ENCODE results near the gene IGF2BP2. TPM values are rescaled to one million over a fixed set of nuclear protein-coding genes. Genes with fewer than 3 reads are reported as not detected.

Gene IGF2BP2
- total and polyA plus RNA-seq, 2 donors (not counting 1 experiment from before 2014, with no cell fraction given), result 0.01 TPM; not detected in 1

DNA sequence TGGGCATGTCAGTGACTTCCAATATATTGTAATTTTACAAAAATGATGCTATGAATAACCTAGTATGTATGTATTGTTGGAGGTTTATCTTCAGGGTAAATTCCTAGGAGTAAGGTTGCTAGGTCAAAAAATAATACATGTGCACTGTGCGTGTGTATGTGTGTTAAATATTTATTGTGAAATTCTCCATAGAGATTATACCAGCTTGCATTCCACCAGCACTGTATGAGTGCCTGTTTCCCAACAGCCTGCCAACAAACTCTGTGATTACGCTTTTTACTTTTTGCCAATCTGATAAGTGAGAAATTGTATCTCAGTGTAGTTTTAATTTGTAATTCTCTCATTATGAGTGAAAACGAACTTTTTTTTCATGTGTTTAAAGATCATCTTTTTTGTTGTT is 12.6 kb upstream of the IGF2BP2 start:
- no peak overlapping the region for H2AFZ ChIP-seq (ENCODE audit: insufficient read depth, low read depth, low read length, poor library complexity, severe bottlenecking)
- no peak overlapping the region for H3K4me2 ChIP-seq (replicated peaks; ENCODE audit: low read depth, low read length, poor library complexity, severe bottlenecking)
- Mint-ChIP-seq H3K27ac (no peak overlapping the region), H3K27me3 (peaks cover 31% of the 10 kb centered on the region), H3K4me1 (no peaks in the 10 kb centered on the region), H3K9me3 (ENCODE audit: insufficient read depth) (no peaks in the 10 kb centered on the region), H3K4me3 (no peak overlapping the region)
- H3K9ac ChIP-seq (ENCODE audit: low read length), result no peak overlapping the region
- H3K79me2 ChIP-seq (ENCODE audit: control insufficient read depth, insufficient read depth, low read length), result no peaks in the 10 kb centered on the region
- no peaks in the 10 kb centered on the region for H3K36me3 ChIP-seq (replicated peaks in 1 of 2; ENCODE audit: control extremely low read depth in 1 of 2, control insufficient read depth in 1 of 2, extremely low read depth in 1 of 2, insufficient read depth in 2 of 2, low read length in 1 of 2)
- no peak for DNase-seq
- H3K4me1 ChIP-seq (ENCODE audit: control insufficient read depth in 2 of 2, insufficient read depth in 2 of 2, low read length in 2 of 2), result no peaks in the 10 kb centered on the region
- no peak overlapping the region for H3K27ac ChIP-seq (ENCODE audit: low read length in 2 of 2)
- H4K20me1 ChIP-seq (ENCODE audit: control insufficient read depth, insufficient read depth, low read length, poor library complexity, severe bottlenecking), result no peaks in the 10 kb centered on the region
- ATAC-seq (ENCODE audit: low read depth), result no peak
- intact Hi-C loops (cut with micrococcal nuclease), result no loop called here
- POLR2A ChIA-PET, result no interaction called here
- no peak for TF ChIP-seq EZH2 (IDR thresholded peaks at IDR 0.05; ENCODE audit: borderline replicate concordance, insufficient read depth, low read depth, low read length, poor library complexity, severe bottlenecking)
- TF ChIP-seq, protein P1, sequence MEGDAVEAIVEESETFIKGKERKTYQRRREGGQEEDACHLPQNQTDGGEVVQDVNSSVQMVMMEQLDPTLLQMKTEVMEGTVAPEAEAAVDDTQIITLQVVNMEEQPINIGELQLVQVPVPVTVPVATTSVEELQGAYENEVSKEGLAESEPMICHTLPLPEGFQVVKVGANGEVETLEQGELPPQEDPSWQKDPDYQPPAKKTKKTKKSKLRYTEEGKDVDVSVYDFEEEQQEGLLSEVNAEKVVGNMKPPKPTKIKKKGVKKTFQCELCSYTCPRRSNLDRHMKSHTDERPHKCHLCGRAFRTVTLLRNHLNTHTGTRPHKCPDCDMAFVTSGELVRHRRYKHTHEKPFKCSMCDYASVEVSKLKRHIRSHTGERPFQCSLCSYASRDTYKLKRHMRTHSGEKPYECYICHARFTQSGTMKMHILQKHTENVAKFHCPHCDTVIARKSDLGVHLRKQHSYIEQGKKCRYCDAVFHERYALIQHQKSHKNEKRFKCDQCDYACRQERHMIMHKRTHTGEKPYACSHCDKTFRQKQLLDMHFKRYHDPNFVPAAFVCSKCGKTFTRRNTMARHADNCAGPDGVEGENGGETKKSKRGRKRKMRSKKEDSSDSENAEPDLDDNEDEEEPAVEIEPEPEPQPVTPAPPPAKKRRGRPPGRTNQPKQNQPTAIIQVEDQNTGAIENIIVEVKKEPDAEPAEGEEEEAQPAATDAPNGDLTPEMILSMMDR (IDR thresholded peaks at IDR 0.05), result no peak
- peaks cover 0 to 6% (median 0%) of the 10 kb centered on the region in 4 experiments for H3K27me3 ChIP-seq (replicated peaks in 1 of 4; ENCODE audit: control extremely low read depth in 1 of 4, control insufficient read depth in 3 of 4, insufficient read depth in 4 of 4, low read length in 3 of 4)
- no peaks in the 10 kb centered on the region for H3K9me3 ChIP-seq (ENCODE audit: control extremely low read depth in 1 of 3, control insufficient read depth in 2 of 3, insufficient read depth in 1 of 3, low read length in 2 of 3)
- no CpG with 5 or more reads among the region's 3 CpGs for WGBS (ENCODE audit: insufficient coverage)
- no peak overlapping the region for H3K4me3 ChIP-seq (ENCODE audit: control extremely low read depth in 1 of 5, extremely low read depth in 1 of 5, insufficient read depth in 1 of 5, low read depth in 2 of 5, low read length in 4 of 5)
- CTCF ChIA-PET, result no interaction called here

DNA sequence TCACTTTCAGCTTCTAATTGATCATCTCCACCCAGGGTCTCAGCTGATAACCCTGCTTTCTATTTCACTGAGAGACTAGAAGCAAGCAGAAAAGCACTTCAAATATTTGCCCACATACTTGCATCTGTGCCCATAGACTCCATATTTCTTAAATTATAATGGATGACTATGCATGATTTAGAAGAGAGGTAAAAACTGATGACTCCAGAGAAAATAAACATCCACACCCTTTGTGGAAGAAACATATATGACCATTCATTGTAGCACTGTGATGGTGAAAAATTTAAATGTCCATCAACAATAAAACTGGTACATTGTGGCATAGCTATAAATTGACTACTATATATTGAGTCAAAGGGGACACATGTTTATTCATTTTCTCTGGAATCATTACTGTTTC is 7.1 kb upstream of the IGF2BP2 start:
- H3K4me3 Mint-ChIP-seq, result no peak overlapping the region
- H3K27me3 Mint-ChIP-seq, result peaks cover 46% of the 10 kb centered on the region
- TF ChIP-seq, protein P1 (IDR thresholded peaks at IDR 0.05), result no peak
- H3K4me1 Mint-ChIP-seq, result no peaks in the 10 kb centered on the region
- H3K4me3 ChIP-seq (ENCODE audit: control extremely low read depth in 1 of 5, extremely low read depth in 1 of 5, insufficient read depth in 1 of 5, low read depth in 2 of 5, low read length in 4 of 5), result no peak overlapping the region
- H2AFZ ChIP-seq (ENCODE audit: insufficient read depth, low read depth, low read length, poor library complexity, severe bottlenecking), result no peak overlapping the region
- no peak for ATAC-seq (ENCODE audit: low read depth)
- H3K9me3 ChIP-seq (ENCODE audit: control extremely low read depth in 1 of 3, control insufficient read depth in 2 of 3, insufficient read depth in 1 of 3, low read length in 2 of 3), result no peaks in the 10 kb centered on the region
- no peaks in the 10 kb centered on the region for H4K20me1 ChIP-seq (ENCODE audit: control insufficient read depth, insufficient read depth, low read length, poor library complexity, severe bottlenecking)
- H3K27ac Mint-ChIP-seq, result no peak overlapping the region
- no peak overlapping the region for H3K9ac ChIP-seq (ENCODE audit: low read length)
- no peak overlapping the region for H3K4me2 ChIP-seq (replicated peaks; ENCODE audit: low read depth, low read length, poor library complexity, severe bottlenecking)
- no peaks in the 10 kb centered on the region for H3K79me2 ChIP-seq (ENCODE audit: control insufficient read depth, insufficient read depth, low read length)
- no peak for DNase-seq
- intact Hi-C loops (cut with micrococcal nuclease), result no loop called here
- peaks cover 0 to 8% (median 6%) of the 10 kb centered on the region in 4 experiments for H3K27me3 ChIP-seq (replicated peaks in 1 of 4; ENCODE audit: control extremely low read depth in 1 of 4, control insufficient read depth in 3 of 4, insufficient read depth in 4 of 4, low read length in 3 of 4)
- CTCF ChIA-PET, result no interaction called here
- no peaks in the 10 kb centered on the region for H3K36me3 ChIP-seq (replicated peaks in 1 of 2; ENCODE audit: control extremely low read depth in 1 of 2, control insufficient read depth in 1 of 2, extremely low read depth in 1 of 2, insufficient read depth in 2 of 2, low read length in 1 of 2)
- POLR2A ChIA-PET, result no interaction called here
- no peaks in the 10 kb centered on the region for H3K9me3 Mint-ChIP-seq (ENCODE audit: insufficient read depth)
- H3K27ac ChIP-seq (ENCODE audit: low read length in 2 of 2), result no peak overlapping the region
- H3K4me1 ChIP-seq (ENCODE audit: control insufficient read depth in 2 of 2, insufficient read depth in 2 of 2, low read length in 2 of 2), result no peaks in the 10 kb centered on the region
